DOHH2 (cell line): Measurements from ENCODE around the gene OR56A5.

Experiments used
- H3F3A ChIP-seq: fragments of 200-600 bp; sonication (generic), shearing (Covaris generic); 2 replicates; pipeline ENCODE4 v1.6.0; 2016; ENCODE audit warnings: antibody characterized with exemption, mild to moderate bottlenecking; ENCODE audit not compliant: control insufficient read depth, insufficient read depth
- H3K27ac ChIP-seq: fragments of 200-600 bp; sonication (generic); 2 replicates; pipeline ENCODE4 v1.5.1; 2014; ENCODE audit warnings: low read depth, mild to moderate bottlenecking, low read length, moderate library complexity
- H3K27me3 ChIP-seq: fragments of 200-600 bp; sonication (generic); 2 replicates; pipeline ENCODE4 v1.6.1; 2014; ENCODE audit warnings: mild to moderate bottlenecking, low read length, mixed read lengths; ENCODE audit not compliant: control insufficient read depth
- H3K36me3 ChIP-seq: fragments of 200-600 bp; sonication (generic); 2 replicates; pipeline ENCODE4 v1.6.1; 2014; ENCODE audit warnings: mild to moderate bottlenecking, low read length, moderate library complexity, mixed read lengths; ENCODE audit not compliant: control insufficient read depth
- H3K4me1 ChIP-seq: fragments of 200-600 bp; sonication (generic); 2 replicates; pipeline ENCODE4 v1.6.1; 2014; ENCODE audit warnings: mild to moderate bottlenecking, low read length, mixed read lengths; ENCODE audit not compliant: control insufficient read depth
- H3K4me2 ChIP-seq: fragments of 200-600 bp; sonication (generic); 2 replicates; pipeline ENCODE4 v1.6.0; 2014; ENCODE audit warnings: mild to moderate bottlenecking, low read length, moderate library complexity
- H3K4me3 ChIP-seq: fragments of 200-600 bp; sonication (generic); 2 replicates; pipeline ENCODE4 v1.5.1; 2014; ENCODE audit warnings: mild to moderate bottlenecking, low read length, mixed read lengths
- H3K79me2 ChIP-seq: fragments of 200-600 bp; sonication (generic); 2 replicates; pipeline ENCODE4 v1.6.1; 2014; ENCODE audit warnings: mild to moderate bottlenecking, low read length, mixed read lengths; ENCODE audit not compliant: control insufficient read depth
- H3K9me2 ChIP-seq: fragments of 200-600 bp; sonication (generic); replicated peaks from 2 replicates; pipeline ENCODE4 v1.6.1; 2014; ENCODE audit warnings: mild to moderate bottlenecking, low read length, mixed read lengths; ENCODE audit not compliant: control insufficient read depth
- H3K9me3 ChIP-seq: fragments of 200-600 bp; sonication (generic); 2 replicates; pipeline ENCODE4 v1.6.1; 2014; ENCODE audit warnings: antibody characterized with exemption, low read length, mixed read lengths; ENCODE audit not compliant: control insufficient read depth, insufficient read depth
- H4K20me1 ChIP-seq: fragments of 200-600 bp; sonication (generic); 2 replicates; pipeline ENCODE4 v1.6.0; 2014; ENCODE audit warnings: low read depth, mild to moderate bottlenecking, antibody characterized with exemption, low read length, moderate library complexity; ENCODE audit not compliant: control insufficient read depth, insufficient read depth
- EZH2phosphoT487 ChIP-seq: fragments of 200-600 bp; sonication (generic); IDR thresholded peaks from 2 replicates; pipeline ENCODE4 v1.6.1; 2017; ENCODE audit warnings: borderline replicate concordance, mild to moderate bottlenecking, antibody characterized with exemption, low read length, moderate library complexity, mixed read lengths
- TF ChIP-seq, protein P1 (sequence below): fragments of 200-600 bp; sonication (generic); IDR thresholded peaks from one replicate; pipeline ENCODE4 v1.5.1; 2014; ENCODE audit warnings: antibody characterized with exemption, mild to moderate bottlenecking, low read depth, low read length; ENCODE audit not compliant: poor library complexity, severe bottlenecking

Gene OR56A5

DNA sequence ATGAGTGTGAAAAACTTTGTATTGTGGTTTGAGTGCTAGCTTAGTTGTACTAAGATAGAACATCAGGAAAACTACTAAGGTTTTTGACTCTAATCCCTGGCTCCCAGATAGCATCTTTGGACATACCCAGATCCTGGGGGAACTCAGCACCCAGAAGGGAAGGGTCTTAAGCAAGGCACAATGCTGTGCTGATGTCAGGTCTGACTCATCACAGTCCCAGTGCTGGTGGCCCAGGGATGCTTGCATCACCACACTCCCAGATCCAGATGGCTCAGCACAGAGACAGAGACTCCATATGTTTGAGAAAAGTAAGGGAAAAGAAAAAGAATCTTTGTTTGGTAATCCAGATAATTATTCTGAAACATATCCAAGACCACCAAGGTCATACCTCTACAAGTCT is 44.5 kb downstream of the OR56A5 start:
- TF ChIP-seq EZH2phosphoT487, result no peak
- H3K27me3 ChIP-seq, result no peaks in the 10 kb centered on the region
- H3K4me1 ChIP-seq, result no peaks in the 10 kb centered on the region
- no peaks in the 10 kb centered on the region for H4K20me1 ChIP-seq
- no peaks in the 10 kb centered on the region for H3K79me2 ChIP-seq
- H3K9me2 ChIP-seq, result no peaks in the 10 kb centered on the region
- no peaks in the 10 kb centered on the region for H3F3A ChIP-seq
- no peaks in the 10 kb centered on the region for H3K9me3 ChIP-seq
- H3K27ac ChIP-seq, result no peak overlapping the region
- no peak overlapping the region for H3K4me2 ChIP-seq
- H3K4me3 ChIP-seq, result no peak overlapping the region
- H3K36me3 ChIP-seq, result no peaks in the 10 kb centered on the region

DNA sequence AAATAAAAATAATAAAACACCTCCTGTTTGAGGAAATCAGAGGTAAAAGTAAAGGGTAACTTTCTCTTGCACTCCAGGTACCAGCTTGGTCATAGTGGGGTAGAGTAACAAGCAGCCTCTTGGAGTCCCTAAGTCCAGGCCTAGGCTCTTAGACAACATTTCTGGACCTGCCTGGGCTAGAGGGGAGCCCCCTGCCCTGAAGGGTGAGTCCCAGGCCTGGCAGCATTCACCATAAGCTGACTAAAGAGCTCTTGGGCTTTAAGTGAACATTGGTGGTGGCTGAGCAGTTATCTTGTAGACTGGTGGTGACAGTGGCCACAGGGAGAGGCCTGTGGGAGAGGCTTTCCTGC is 44.9 kb downstream of the OR56A5 start:
- no peaks in the 10 kb centered on the region for H3K36me3 ChIP-seq
- no peak for TF ChIP-seq EZH2phosphoT487
- H3K9me3 ChIP-seq, result no peaks in the 10 kb centered on the region
- no peaks in the 10 kb centered on the region for H3K9me2 ChIP-seq
- H3K4me3 ChIP-seq, result no peak overlapping the region
- H4K20me1 ChIP-seq, result no peaks in the 10 kb centered on the region
- no peak overlapping the region for H3K4me2 ChIP-seq
- no peaks in the 10 kb centered on the region for H3K4me1 ChIP-seq
- H3F3A ChIP-seq, result no peaks in the 10 kb centered on the region
- no peaks in the 10 kb centered on the region for H3K27me3 ChIP-seq
- no peak overlapping the region for H3K27ac ChIP-seq
- H3K79me2 ChIP-seq, result no peaks in the 10 kb centered on the region

DNA sequence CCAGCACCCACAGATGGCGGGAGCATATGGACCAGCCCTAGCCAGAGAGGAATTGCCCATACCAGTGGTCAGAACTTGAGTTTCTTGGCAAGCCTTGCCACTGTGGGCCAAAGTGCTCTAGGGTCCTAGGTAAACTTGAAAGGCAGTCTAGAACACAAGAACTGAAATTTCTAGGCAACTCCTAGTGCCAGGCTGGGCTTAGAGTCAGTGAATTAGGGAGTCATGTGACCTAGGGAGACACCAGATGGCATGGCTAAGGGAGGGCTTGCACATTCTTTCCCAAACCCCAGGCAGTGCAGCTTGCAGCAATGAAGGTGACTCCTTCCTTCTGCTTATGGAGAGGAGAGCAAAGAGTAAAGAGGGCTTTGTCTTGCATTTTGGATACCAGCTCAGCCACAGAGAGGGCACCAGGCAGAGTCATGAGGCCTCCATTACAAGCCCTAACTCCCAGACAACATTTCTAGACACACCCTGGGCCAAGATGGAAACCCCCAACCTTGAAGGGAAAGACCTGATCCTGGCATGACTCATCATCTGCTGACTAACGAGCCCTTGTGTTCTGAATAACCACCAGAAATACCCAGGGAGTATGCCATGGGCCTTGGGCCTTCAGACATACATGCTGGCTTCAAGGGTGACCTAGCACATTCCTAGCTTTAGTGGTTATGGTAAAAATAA is 45.4 kb downstream of the OR56A5 start:
- Histone ChIP-seq H3F3A (no peaks in the 10 kb centered on the region), H3K36me3 (no peaks in the 10 kb centered on the region), H3K4me3 (no peak overlapping the region), H3K27me3 (no peaks in the 10 kb centered on the region), H3K79me2 (no peaks in the 10 kb centered on the region), H3K4me2 (no peak overlapping the region), H3K9me3 (no peaks in the 10 kb centered on the region), H3K27ac (no peak overlapping the region), H3K4me1 (no peaks in the 10 kb centered on the region), H4K20me1 (no peaks in the 10 kb centered on the region), H3K9me2 (no peaks in the 10 kb centered on the region)
- no peak for TF ChIP-seq EZH2phosphoT487
- TF ChIP-seq, protein P1, sequence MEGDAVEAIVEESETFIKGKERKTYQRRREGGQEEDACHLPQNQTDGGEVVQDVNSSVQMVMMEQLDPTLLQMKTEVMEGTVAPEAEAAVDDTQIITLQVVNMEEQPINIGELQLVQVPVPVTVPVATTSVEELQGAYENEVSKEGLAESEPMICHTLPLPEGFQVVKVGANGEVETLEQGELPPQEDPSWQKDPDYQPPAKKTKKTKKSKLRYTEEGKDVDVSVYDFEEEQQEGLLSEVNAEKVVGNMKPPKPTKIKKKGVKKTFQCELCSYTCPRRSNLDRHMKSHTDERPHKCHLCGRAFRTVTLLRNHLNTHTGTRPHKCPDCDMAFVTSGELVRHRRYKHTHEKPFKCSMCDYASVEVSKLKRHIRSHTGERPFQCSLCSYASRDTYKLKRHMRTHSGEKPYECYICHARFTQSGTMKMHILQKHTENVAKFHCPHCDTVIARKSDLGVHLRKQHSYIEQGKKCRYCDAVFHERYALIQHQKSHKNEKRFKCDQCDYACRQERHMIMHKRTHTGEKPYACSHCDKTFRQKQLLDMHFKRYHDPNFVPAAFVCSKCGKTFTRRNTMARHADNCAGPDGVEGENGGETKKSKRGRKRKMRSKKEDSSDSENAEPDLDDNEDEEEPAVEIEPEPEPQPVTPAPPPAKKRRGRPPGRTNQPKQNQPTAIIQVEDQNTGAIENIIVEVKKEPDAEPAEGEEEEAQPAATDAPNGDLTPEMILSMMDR, result no peak
